HG03442 (cell line): ENCODE measurements around the gene POFUT1.

Experiments
- ATAC-seq: cut with Tn5 transposase; IDR thresholded peaks from one replicate; pipeline ENCODE4 v1.9.1; 2021; ENCODE audit warnings: mild to moderate bottlenecking, moderate library complexity; ENCODE audit not compliant: unreplicated experiment

Gene POFUT1

GRCh38 chr20:32205843-32206759, 1.6 kb upstream of the POFUT1 start:
- no peak for ATAC-seq

DNA sequence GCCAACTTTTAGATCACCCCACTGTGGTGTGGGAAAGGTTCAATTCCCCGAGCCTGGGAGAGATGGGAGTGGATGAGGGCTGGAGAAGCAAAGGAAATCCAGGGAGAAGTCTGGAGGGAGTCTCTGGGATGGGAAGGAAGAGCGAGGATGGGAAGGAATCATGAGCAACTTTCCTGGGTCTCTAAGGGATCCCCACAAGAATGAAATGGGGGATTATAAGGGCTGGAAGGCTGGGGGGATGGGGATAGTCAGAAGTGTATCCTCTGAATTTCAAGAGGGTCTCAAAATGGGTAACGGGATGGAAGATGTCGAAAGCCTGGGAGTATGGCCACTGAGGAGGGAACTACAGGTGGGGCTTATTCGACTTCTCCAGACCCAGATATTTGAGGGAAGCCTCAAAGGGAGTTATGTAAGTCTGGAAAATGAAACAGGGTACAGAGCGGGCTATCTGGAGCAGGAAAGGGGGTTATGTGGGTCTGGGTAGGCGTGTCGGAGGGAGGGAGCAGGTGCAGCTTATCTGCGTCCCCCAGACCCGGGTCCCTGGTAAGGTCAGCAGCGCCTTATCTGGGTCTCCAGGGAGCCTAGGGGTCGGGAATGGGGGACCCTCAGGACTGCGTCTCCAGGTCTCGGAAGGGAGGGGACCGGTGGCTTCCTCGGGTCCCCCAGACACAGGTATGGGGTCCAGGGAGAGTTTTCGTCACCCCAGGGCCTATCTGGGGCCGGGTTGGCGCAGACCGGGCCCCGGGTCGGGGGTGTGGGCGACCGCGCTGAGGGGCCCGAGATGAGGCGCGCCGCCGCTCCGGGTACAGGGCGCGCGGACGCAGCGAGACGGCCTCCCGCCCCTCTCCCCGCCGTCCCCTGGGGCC, 687 bp upstream of the POFUT1 start:
- ATAC-seq = no peak

GRCh38 chr20:32208499-32209154, 947 bp downstream of the POFUT1 start:
- ATAC-seq = no peak

DNA sequence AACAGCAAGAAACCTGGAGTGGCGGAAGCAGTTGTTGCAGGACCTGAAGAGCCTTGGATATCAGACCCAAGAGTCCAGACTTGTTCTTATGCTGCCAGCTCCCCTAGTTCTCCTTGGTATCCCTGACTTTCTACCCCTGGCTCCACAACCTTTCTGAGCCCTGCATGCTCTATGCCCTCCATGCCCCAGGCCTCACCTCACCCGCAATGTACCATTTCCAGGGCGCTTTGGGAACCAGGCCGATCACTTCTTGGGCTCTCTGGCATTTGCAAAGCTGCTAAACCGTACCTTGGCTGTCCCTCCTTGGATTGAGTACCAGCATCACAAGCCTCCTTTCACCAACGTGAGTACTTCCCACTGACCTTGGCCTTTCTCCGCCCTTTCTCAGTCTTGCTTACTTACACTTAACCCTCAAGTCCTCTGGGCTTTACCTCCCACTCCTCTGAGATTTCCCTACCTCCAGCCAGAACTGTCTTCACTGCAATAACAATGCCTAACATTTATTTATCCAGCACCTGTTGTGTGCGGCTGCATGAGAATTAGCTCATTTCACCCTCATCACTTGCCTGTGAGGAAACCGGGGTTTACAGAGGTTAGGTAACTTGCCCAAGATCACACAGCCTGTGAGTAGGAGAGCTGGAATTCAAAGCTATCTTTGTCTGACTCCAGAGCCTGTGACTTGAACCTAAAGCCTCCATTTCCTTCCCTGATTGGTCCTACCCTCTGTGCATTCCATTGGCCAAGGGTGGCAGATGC, 2.3 kb downstream of the POFUT1 start:
- ATAC-seq = no peak

DNA sequence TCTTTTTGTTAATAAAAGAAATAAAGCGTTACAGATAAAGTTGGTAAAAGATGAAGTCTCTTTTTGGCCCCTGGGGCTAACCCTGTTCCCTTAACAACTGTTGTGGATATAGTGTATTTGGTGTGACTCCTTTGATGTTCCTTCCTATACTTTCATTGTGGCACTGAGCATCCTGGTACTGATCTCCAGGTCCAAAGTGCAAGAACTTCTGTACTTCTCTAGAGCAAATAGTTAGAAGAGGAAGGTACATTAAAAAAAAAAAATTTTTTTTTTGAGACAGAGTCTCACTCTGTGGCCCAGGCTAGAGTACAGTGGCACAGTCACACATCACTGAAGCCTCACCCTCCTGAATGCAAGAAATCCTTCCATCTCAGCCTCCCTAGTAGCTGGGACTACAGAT, 6.2 kb downstream of the POFUT1 start:
- ATAC-seq = no peak

GRCh38 chr20:32215147-32215546, 7.5 kb downstream of the POFUT1 start:
- no peak for ATAC-seq

GRCh38 chr20:32215729-32216128, 8.0 kb downstream of the POFUT1 start:
- ATAC-seq = no peak

DNA sequence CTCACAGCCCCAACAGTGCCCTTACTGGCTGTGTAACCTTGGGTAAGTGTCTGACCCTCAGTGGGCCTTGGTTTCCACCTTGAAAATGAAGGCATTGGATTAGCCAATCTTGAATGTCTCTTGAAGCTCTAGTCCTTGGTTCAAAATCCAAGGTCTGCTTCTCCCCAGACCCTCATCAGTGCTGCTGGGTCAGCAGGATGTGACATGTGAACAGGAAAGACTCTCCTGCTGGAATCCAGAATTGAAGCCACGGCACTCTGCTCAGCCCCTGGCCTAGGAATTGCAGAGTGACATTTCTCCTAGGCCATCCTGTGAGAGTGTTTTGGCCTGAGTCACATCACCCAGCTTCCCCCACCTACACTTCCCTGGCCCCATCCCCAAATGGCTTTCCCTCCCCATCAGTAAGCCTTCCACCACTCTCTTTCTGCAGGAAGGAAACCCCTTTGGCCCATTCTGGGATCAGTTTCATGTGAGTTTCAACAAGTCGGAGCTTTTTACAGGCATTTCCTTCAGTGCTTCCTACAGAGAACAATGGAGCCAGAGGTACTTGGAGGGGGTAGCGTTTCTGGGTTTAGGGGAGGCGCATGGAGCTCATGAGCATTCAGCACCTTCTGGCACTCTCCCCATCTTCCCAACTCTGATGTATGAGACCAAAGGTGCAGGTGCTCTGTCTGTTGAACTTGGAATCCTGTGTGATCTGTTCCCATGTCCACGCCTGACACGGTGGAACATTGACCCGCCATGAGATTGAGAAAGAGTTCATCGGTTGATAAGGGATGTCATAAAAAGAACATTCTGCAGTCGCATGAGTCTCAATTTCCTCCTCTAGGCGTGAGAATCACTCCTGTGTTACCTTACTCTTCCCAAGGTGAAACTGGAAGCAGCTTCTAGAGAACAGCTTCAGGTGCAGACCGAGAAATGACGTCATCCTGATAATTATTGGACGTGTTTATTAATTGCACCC, 8.8 kb downstream of the POFUT1 start:
- no peak for ATAC-seq

DNA sequence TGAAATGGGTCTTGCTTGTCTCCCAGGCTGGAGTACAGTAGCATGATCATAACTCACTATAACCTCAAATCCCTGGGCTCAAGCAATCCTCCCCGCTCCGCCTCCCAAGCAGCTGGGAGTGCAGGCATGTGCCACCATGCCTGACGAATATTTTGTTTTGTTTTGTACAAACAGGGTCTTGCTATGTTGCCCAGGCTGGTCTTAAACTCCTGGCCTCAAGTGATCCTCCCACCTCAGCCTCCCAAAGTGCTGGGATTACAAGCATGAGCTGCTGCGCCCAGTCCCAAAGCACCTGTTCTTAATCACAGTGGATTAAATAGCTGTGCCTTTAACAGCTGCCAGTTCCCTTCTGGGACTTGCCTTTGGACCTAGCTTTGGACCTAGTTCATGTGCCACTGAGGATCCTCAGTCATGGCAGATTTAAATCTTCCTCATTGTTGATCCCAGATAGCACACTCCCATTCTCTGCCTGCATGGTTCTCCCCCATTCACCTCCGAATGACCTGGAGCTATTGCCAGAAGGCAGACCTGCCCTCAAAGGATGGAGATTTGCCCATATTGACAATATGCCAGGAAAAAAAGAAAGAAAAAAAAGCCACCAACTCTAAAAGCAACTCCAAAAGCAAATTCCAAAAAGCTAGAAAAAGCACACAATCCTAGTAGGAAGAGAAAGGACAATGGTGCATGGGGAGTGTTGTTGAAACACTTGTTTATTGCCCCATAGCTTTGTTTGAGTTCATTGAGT, 10.6 kb downstream of the POFUT1 start:
- no peak for ATAC-seq

- no peak for ATAC-seq
Measured at GRCh38 chr20:32224463-32224862, 16.8 kb downstream of the POFUT1 start.

- no peak for ATAC-seq
Measured at GRCh38 chr20:32226391-32226790, 18.7 kb downstream of the POFUT1 start.

DNA sequence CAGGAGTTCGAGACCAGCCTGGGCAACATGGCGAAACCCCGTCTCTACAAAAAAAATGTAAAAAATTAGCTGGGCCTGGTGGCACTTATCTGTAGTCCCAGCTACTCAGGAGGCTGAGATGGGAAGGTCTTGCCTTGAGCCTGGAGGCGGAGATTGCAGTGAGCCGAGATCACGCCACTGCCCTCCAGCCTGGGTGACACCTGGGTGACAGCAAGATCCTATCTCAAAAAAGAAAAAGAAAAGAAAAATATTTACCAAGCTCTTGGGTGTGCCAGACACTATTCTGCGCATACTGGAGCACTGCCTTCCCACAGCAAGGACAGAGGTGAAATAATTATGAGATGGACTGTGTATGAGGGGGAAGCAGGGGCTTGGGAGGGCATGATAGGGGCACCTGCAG, 19.6 kb downstream of the POFUT1 start:
- no peak for ATAC-seq

DNA sequence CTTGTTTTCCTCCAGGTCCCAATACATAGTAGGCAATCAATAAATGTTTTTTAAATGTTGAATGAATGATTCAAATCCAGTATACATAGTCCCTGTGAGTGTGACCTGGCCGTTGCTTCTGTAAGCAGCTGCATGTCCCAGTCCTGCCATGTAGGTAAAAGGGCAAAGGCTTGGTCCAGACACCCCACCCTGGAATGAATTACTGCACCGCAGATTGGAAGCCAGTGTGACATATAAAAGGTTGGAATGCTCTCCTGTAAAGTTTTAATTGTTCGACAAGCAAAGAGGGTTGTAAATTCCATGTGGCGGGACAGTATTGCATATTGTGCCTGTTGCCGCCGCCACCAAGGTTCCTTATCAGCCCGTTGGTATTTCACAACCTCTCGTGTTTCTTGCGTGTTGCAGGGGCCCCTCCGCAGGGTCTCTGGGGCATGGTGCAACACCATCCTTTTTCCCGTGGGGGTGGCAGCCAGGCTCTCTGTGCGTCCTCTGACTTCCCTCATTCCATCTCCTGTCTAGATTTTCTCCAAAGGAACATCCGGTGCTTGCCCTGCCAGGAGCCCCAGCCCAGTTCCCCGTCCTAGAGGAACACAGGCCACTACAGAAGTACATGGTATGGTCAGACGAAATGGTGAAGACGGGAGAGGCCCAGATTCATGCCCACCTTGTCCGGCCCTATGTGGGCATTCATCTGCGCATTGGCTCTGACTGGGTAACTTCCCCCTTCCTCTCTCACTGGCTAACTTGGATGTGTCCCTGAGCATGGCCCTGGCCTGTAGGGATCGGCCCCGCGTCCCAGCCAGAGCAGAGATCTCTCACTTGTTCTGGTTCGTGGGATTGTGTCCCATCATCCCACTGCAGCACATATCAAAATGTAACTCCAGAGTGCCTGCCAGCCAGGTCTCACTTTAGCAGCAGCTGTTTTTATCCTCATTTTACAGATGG, 20.3 kb downstream of the POFUT1 start:
- ATAC-seq = no peak

DNA sequence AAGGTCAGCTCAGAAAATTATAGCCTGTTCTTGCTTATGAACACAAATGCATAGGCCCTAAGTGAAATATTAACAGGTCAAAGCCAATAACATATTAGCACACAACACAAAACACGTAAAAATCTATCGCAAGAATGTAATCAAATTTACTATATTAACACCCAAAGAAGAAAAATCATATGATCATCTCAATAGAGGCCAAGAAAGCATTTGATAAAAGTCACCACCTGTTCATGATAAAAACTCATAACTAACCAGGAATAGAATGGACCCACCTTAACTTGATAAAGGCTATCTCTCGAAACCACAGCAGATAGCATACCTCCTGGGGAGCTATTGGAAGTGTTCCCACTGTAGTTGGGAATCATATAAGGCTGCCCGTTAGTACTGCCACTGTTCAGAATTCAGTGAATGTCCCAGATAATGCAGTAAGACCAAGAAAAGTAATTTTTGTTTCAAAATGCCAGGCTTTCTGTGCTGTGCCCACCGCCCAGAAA, 21.6 kb downstream of the POFUT1 start:
- no peak for ATAC-seq

GRCh38 chr20:32230707-32231106, 23.0 kb downstream of the POFUT1 start:
- no peak for ATAC-seq

GRCh38 chr20:32231245-32231644, 23.6 kb downstream of the POFUT1 start:
- no peak for ATAC-seq

DNA sequence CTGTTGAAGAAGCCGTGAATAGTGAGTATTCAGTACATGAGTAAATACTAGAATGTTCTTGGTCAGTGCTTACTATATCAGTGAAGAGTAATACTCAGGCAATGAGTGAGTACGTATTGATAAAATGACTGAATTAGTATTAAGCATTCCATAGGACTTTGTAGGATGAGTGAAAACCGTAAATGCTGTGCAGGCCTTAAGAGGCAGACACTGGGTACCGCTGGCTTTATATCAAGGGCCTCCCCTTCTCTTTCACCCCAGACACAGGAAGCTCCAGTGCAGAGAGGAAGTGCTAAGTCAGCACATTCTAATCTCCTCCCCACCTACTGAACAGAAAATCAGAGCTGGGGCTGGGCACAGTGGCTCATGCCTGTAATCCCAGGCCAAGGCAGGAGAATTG, 24.2 kb downstream of the POFUT1 start:
- ATAC-seq = no peak
